ENCODE measurements around the gene NT5DC3. TPM values are rescaled to one million over a fixed set of nuclear protein-coding genes. Genes with fewer than 3 reads are reported as not detected.

The NT5DC3 gene
- total and polyA plus RNA-seq, 4 donors, result 3.6 to 104 (median 26.2) TPM

GRCh38 chr12:103806803-103807202 is 34.2 kb downstream of the NT5DC3 start:
- peak overlapping the region in 1 of 2 donors; percentile 43 for H3K27ac ChIP-seq (ENCODE audit: low read depth in 1 of 2, low read length in 2 of 2)
- DNase-seq, result no peak

DNA sequence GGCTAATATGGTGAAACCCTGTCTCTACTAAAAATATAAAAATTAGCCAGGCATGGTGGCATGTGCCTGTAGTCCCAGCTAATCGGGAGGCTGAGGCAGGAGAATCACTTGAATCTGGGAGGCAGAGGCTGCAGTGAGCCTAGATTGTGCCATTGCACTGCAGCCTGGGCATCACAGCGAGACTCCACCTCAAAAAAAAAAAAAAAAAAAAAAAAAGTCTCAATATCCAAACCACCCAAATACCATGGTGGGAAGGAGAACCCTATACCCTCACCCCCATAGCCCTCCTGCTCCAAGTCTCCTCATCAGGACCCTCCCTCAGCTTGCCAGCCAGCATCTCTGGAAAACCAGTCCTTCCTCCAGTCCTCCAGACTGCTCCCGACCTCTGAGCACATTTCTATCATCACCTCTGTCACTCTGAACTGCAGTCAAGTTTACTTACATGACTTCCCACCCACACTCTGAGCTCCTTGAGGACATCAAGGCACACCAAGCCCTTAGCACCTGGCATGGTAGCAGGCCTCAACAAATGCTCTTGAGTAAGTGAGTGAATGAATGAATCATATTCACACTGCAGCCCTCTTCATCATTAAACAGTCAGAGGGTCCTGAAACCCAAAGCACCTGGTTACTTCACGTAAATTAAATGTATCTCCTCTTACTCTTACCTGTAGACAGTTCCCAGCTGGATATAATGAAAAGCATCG is 35.2 kb downstream of the NT5DC3 start:
- Histone ChIP-seq H3K27ac (ENCODE audit: low read depth in 1 of 2, low read length in 2 of 2) (peak overlapping the region; percentile 22 to 92), H3K27me3 (ENCODE audit: control insufficient read depth in 1 of 2, insufficient read depth in 2 of 2, low read length in 1 of 2) (no peaks in the 10 kb centered on the region), H3K9me3 (ENCODE audit: control insufficient read depth, low read length) (no peaks in the 10 kb centered on the region), H3K4me3 (ENCODE audit: low read length in 2 of 2) (no peak overlapping the region), H3K4me1 (ENCODE audit: control insufficient read depth in 1 of 2, insufficient read depth in 2 of 2, low read length in 2 of 2) (peaks cover 0 to 9% of the 10 kb centered on the region in 2 donors), H3K36me3 (ENCODE audit: control insufficient read depth in 1 of 2, insufficient read depth in 2 of 2, low read length in 1 of 2) (no peaks in the 10 kb centered on the region)
- WGBS, 2 donors, result 66 to 74% methylated on average over 4 to 5 of the region's 5 CpGs
- DNase-seq, result no peak
- no peak for ATAC-seq (ENCODE audit: low FRiP score)
- intact Hi-C loops (cut with DNase I), result loop anchor here in 1 of 2 donors (10.0 kb wide), 1 partner anchor 59 kb away; no protein-coding TSS in a partner anchor

More at GRCh38 chr12:103806803-103807202, 34.2 kb downstream of the NT5DC3 start:
- intact Hi-C loops (cut with DNase I), result loop anchor here in 1 of 2 donors (10.0 kb wide), 1 partner anchor 58 kb away; no protein-coding TSS in a partner anchor
- ATAC-seq (ENCODE audit: low FRiP score), result no peak
- Histone ChIP-seq H3K27me3 (ENCODE audit: control insufficient read depth in 1 of 2, insufficient read depth in 2 of 2, low read length in 1 of 2) (no peaks in the 10 kb centered on the region), H3K9me3 (ENCODE audit: control insufficient read depth, low read length) (no peaks in the 10 kb centered on the region), H3K4me3 (ENCODE audit: low read length in 2 of 2) (no peak overlapping the region), H3K36me3 (ENCODE audit: control insufficient read depth in 1 of 2, insufficient read depth in 2 of 2, low read length in 1 of 2) (no peaks in the 10 kb centered on the region), H3K4me1 (ENCODE audit: control insufficient read depth in 1 of 2, insufficient read depth in 2 of 2, low read length in 2 of 2) (peaks cover 0 to 7% of the 10 kb centered on the region in 2 donors)
- WGBS, 2 donors, result 72 to 75% methylated on average over 4 of the region's 4 CpGs

DNA sequence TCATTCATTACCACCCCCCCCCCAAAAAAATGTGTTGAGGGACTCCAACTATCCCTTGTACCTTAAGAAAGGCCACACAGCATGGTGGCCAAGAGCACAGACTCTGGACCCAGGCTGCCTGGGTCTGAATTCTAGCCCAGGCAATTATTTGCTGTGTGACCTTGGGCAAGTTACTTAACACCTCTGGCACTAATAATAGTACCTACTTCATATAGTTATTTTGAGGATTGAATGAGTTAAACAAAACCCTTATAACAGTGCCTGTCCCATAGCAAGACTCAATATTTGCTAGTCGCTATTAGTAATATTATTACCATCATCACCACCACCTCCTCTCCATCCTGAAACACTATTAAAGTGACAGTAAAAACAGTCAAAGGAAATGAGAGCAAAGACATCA is 37.2 kb downstream of the NT5DC3 start:
- no peak for ATAC-seq (ENCODE audit: low FRiP score)
- no peaks in the 10 kb centered on the region for H3K27me3 ChIP-seq (ENCODE audit: control insufficient read depth in 1 of 2, insufficient read depth in 2 of 2, low read length in 1 of 2)
- no peak overlapping the region for H3K4me3 ChIP-seq (ENCODE audit: low read length in 2 of 2)
- WGBS, 2 donors, result 97 to 100% methylated on average over 1 of the region's 1 CpG
- DNase-seq, result no peak
- H3K9me3 ChIP-seq (ENCODE audit: control insufficient read depth, low read length), result no peaks in the 10 kb centered on the region
- no peak overlapping the region for H3K27ac ChIP-seq (ENCODE audit: low read depth in 1 of 2, low read length in 2 of 2)
- H3K36me3 ChIP-seq (ENCODE audit: control insufficient read depth in 1 of 2, insufficient read depth in 2 of 2, low read length in 1 of 2), result no peaks in the 10 kb centered on the region
- H3K4me1 ChIP-seq (ENCODE audit: control insufficient read depth in 1 of 2, insufficient read depth in 2 of 2, low read length in 2 of 2), result peaks cover 0 to 8% of the 10 kb centered on the region in 2 donors
- intact Hi-C loops (cut with DNase I), result loop anchor here (5.0 to 10.0 kb wide), 2 partner anchors 33 to 61 kb away; no protein-coding TSS in a partner anchor

DNA sequence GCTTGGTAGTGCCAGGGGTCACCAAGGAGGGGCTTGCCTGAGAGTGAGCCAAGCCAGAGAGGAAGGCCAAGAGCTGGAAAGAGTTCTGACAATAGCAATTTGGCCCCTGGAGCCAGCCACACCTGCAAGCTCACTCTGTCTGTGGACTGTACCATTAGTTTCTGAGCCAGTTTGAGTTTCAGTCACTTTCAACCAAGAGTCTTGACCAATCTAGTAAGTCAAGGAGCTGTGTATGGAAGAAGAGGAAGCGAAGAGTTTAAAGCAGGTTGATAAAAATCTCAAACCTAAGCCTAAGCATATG is 38.5 kb downstream of the NT5DC3 start:
- Histone ChIP-seq H3K9me3 (ENCODE audit: control insufficient read depth, low read length) (no peaks in the 10 kb centered on the region), H3K27me3 (ENCODE audit: control insufficient read depth in 1 of 2, insufficient read depth in 2 of 2, low read length in 1 of 2) (no peaks in the 10 kb centered on the region), H3K36me3 (ENCODE audit: control insufficient read depth in 1 of 2, insufficient read depth in 2 of 2, low read length in 1 of 2) (peaks cover 0 to 2% of the 10 kb centered on the region in 2 donors), H3K4me3 (ENCODE audit: low read length in 2 of 2) (no peak overlapping the region), H3K4me1 (ENCODE audit: control insufficient read depth in 1 of 2, insufficient read depth in 2 of 2, low read length in 2 of 2) (peaks cover 0 to 4% of the 10 kb centered on the region in 2 donors), H3K27ac (ENCODE audit: low read depth in 1 of 2, low read length in 2 of 2) (peak overlapping the region in 1 of 2 donors; percentile 47)
- intact Hi-C loops (cut with DNase I), result loop anchor here (5.0 to 10.0 kb wide), 2 partner anchors 35 to 62 kb away; no protein-coding TSS in a partner anchor
- 98 to 100% methylated on average over 1 of the region's 1 CpG for WGBS, 2 donors
- DNase-seq (no peak), ATAC-seq (ENCODE audit: low FRiP score) (no peak)

- no peak for DNase-seq
- H3K4me1 ChIP-seq (ENCODE audit: control insufficient read depth in 1 of 2, insufficient read depth in 2 of 2, low read length in 2 of 2), result peaks cover 0 to 4% of the 10 kb centered on the region in 2 donors
- peaks cover 0 to 3% of the 10 kb centered on the region in 2 donors for H3K36me3 ChIP-seq (ENCODE audit: control insufficient read depth in 1 of 2, insufficient read depth in 2 of 2, low read length in 1 of 2)
- intact Hi-C loops (cut with DNase I), result loop anchor here (5.0 to 10.0 kb wide), 2 partner anchors 35 to 63 kb away; no protein-coding TSS in a partner anchor
- WGBS, 2 donors, result 89 to 90% methylated on average over 11 of the region's 11 CpGs
- no peak overlapping the region for H3K4me3 ChIP-seq (ENCODE audit: low read length in 2 of 2)
- no peaks in the 10 kb centered on the region for H3K9me3 ChIP-seq (ENCODE audit: control insufficient read depth, low read length)
- peak overlapping the region in 1 of 2 donors; percentile 47 for H3K27ac ChIP-seq (ENCODE audit: low read depth in 1 of 2, low read length in 2 of 2)
- ATAC-seq (ENCODE audit: low FRiP score), result no peak
- no peaks in the 10 kb centered on the region for H3K27me3 ChIP-seq (ENCODE audit: control insufficient read depth in 1 of 2, insufficient read depth in 2 of 2, low read length in 1 of 2)
Observed at GRCh38 chr12:103801709-103802585, 39.1 kb downstream of the NT5DC3 start.

DNA sequence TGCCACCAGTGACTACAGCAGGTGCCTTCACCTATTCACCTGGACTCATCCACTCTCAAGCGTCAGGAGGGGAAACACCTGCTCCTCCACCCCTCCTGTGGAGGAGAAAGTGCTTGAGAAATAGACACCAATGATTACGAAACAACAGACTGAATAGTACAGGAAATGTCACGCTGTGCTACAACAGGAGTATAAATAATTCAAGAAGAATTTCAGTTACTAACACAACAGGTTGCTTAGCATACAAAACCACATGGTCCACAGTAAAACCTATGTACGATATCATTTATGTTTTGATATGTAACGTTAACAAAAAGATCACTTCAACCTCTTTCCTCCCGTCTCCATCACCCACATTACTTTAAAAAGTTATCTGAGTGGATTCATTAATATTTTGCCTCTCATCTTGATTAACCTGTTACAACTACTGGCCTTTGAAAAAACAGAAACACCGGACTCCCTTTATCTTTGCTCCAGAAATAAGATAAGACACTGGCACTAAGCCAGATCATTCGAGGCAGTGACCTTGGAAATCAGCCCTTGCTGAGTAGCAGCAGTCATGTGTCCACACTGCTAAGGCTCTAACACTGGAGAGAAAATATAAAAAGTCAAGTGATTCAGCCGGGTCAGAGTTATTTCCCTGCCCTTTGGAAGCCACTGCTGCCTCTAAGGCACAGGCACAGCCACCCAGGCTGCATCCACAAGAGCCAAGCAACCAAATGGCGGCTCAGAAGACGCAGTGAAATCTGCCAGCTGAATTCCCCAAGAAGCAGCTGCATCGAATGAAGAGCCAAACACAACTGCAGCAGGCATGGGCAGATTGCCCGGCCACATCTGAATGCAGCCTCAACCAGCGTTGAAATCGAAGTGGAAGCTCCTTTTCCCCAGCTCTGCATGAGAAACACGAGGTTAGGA is 40.9 kb downstream of the NT5DC3 start:
- Histone ChIP-seq H3K9me3 (ENCODE audit: control insufficient read depth, low read length) (no peaks in the 10 kb centered on the region), H3K4me3 (ENCODE audit: low read length in 2 of 2) (no peak overlapping the region), H3K27ac (ENCODE audit: low read depth in 1 of 2, low read length in 2 of 2) (peak overlapping the region; percentile 12 to 72), H3K36me3 (ENCODE audit: control insufficient read depth in 1 of 2, insufficient read depth in 2 of 2, low read length in 1 of 2) (peaks cover 0 to 3% of the 10 kb centered on the region in 2 donors), H3K27me3 (ENCODE audit: control insufficient read depth in 1 of 2, insufficient read depth in 2 of 2, low read length in 1 of 2) (no peaks in the 10 kb centered on the region), H3K4me1 (ENCODE audit: control insufficient read depth in 1 of 2, insufficient read depth in 2 of 2, low read length in 2 of 2) (peaks cover 0 to 2% of the 10 kb centered on the region in 2 donors)
- DNase-seq (peak; percentile 81 to 85), ATAC-seq (ENCODE audit: low FRiP score) (peak; percentile 84)
- intact Hi-C loops (cut with DNase I), result loop anchor here (5.0 to 10.0 kb wide), 2 partner anchors 37 to 65 kb away; no protein-coding TSS in a partner anchor
- 21 to 24% methylated on average over 16 of the region's 16 CpGs for WGBS, 2 donors

GRCh38 chr12:103799504-103799856 is 41.6 kb downstream of the NT5DC3 start:
- WGBS, 2 donors, result 95 to 99% methylated on average over 4 of the region's 4 CpGs
- H3K4me3 ChIP-seq (ENCODE audit: low read length in 2 of 2), result no peak overlapping the region
- H3K27ac ChIP-seq (ENCODE audit: low read depth in 1 of 2, low read length in 2 of 2), result peak overlapping the region in 1 of 2 donors; percentile 72
- peaks cover 0 to 2% of the 10 kb centered on the region in 2 donors for H3K4me1 ChIP-seq (ENCODE audit: control insufficient read depth in 1 of 2, insufficient read depth in 2 of 2, low read length in 2 of 2)
- H3K9me3 ChIP-seq (ENCODE audit: control insufficient read depth, low read length), result no peaks in the 10 kb centered on the region
- ATAC-seq (ENCODE audit: low FRiP score), result no peak
- no peak for DNase-seq
- peaks cover 3% of the 10 kb centered on the region in 2 donors for H3K36me3 ChIP-seq (ENCODE audit: control insufficient read depth in 1 of 2, insufficient read depth in 2 of 2, low read length in 1 of 2)
- H3K27me3 ChIP-seq (ENCODE audit: control insufficient read depth in 1 of 2, insufficient read depth in 2 of 2, low read length in 1 of 2), result no peaks in the 10 kb centered on the region
- intact Hi-C loops (cut with DNase I), result no loop called here

- DNase-seq (no peak), ATAC-seq (ENCODE audit: low FRiP score) (no peak)
- H3K9me3 ChIP-seq (ENCODE audit: control insufficient read depth, low read length), result no peaks in the 10 kb centered on the region
- peaks cover 5 to 7% of the 10 kb centered on the region in 2 donors for H3K36me3 ChIP-seq (ENCODE audit: control insufficient read depth in 1 of 2, insufficient read depth in 2 of 2, low read length in 1 of 2)
- no peak overlapping the region for H3K4me3 ChIP-seq (ENCODE audit: low read length in 2 of 2)
- H3K27me3 ChIP-seq (ENCODE audit: control insufficient read depth in 1 of 2, insufficient read depth in 2 of 2, low read length in 1 of 2), result no peaks in the 10 kb centered on the region
- H3K27ac ChIP-seq (ENCODE audit: low read depth in 1 of 2, low read length in 2 of 2), result no peak overlapping the region
- H3K4me1 ChIP-seq (ENCODE audit: control insufficient read depth in 1 of 2, insufficient read depth in 2 of 2, low read length in 2 of 2), result peaks cover 0 to 2% of the 10 kb centered on the region in 2 donors
- WGBS, 2 donors, result 94 to 96% methylated on average over 4 of the region's 4 CpGs
- intact Hi-C loops (cut with DNase I), result no loop called here
Observed at GRCh38 chr12:103798586-103798985, 42.4 kb downstream of the NT5DC3 start.
